HG02798 (cell line): ENCODE results near the gene MKNK2.
"Not testable (repeated sequence)": the region's sequence is repeated elsewhere in the genome, so short reads cannot be mapped to it uniquely, and the experiment has no call there.

Experiments used
- ATAC-seq: cut with Tn5 transposase; IDR thresholded peaks from one replicate; pipeline ENCODE4 v1.9.1; 2021; ENCODE audit warnings: mild to moderate bottlenecking; ENCODE audit not compliant: unreplicated experiment, poor library complexity

The MKNK2 gene

GRCh38 chr19:1998712-1999708, 52.0 kb downstream of the MKNK2 start:
- ATAC-seq: no peak

DNA sequence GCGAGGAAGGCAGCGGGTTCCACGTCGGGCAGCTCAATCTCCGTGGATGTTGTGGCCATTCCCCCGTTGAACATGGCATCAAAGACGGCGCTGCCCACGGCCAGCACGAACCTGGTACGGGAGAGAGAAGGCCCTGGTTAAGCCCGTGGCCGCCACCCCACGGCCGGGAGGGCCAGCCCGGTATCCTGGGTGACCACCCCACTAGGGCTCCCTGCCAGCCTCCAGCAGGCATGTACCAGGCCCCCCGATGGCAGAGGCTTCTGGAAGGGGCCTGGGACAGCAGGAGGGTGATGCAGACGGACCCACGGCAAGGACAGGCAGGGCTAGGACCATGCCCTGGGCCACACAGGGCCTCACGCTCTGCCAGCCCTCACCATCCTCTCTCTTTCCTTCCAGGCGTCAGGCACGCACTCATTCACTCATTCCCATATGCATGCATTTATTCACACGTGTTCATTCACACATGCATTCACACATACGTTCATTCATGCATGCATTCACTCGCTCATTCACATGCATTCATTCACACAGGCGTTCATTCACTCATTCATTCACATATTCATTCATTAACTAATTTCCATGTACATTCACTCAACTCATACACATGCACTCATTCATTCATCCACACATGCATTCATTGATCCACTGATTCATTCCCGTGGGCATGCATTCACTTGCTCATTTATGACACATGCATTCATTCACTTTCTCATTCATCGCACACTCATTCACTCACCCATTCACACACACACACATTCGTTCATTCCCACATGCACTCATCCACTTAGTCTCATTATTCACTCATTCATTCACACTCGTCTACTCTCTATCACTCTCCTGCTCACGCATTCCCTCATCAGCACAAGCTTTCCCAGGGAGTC, 53.5 kb downstream of the MKNK2 start:
- no peak for ATAC-seq

GRCh38 chr19:1992759-1993260, 58.2 kb downstream of the MKNK2 start:
- no peak for ATAC-seq

DNA sequence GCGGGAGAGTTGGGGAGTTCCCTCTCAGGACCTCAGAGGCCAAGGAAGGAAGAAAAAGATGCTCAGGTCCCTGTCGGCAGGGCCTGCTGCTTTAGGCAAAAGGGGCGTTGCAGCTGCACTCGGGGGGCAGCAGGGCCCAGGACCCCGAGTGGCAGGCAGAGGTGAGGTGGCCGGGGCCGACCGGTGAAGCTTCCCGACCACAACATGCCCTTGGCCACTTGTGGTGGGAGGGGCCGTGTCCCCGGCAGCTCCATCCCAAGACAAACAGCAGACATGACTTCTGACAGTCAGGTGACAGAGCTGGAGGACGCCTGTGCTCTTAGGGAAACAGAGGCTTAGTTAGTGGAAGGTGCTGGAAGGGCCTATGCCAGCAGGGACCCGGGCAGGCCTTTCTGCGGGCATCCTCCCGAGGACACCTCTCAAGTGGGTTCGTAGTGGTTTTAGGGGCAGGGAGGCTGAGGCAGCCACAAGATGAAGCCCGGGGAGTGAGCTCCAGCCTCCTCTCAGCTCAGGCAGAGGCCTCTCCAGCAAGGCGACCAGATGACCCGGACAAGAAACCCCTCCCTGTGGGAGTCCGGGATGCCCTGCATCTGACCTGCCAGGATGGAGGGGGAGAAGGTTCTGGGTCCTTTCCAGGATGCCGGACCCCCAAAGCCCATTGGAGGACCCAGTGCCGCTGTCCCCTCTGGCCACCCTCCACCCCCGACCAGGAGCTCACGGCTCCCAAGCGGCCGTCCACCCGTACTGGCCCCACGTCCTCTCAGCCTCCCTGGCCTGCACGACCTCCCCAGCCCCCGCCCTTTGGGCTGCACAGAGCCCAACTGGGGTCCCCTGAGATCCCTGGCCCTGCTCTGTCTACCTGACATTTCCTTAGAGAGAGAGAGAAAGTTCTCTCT, 59.8 kb downstream of the MKNK2 start:
- no peak for ATAC-seq

- ATAC-seq: no peak
Observed at GRCh38 chr19:1990230-1991017, 60.6 kb downstream of the MKNK2 start.

DNA sequence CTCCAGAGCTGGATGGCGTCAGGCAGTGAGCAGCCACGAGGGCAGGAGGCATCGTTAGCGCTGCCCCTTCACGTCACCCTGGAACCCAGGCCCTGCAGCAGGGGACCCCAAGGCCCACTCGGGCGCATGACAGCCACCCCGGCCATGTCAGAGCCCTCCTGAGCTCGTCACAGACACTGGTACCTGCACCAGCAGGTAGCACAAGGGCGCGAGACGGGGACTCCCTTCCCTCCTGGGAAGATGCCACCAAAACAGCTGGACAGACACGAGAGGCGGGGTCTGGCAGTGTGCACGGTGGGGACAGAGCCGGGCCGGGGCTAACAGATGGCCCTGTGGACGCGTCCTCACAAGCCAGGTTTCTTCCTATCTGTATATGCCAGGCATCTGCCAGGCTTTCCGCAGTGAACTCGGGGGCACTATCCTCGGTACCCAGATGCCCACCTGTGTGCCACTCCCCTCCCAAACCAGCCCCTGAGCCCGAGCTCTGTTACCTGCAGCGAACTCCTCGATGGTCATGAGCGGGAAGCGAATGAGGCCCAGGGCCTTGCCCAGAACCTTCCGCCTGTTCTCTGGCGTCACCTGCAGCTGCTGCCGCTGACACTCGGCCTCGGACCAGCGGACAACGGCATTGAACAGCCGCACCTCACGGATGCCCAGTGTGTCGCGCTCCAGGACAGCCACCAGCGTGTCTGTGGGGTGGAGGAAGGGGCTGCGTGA, 61.4 kb downstream of the MKNK2 start:
- no peak for ATAC-seq

DNA sequence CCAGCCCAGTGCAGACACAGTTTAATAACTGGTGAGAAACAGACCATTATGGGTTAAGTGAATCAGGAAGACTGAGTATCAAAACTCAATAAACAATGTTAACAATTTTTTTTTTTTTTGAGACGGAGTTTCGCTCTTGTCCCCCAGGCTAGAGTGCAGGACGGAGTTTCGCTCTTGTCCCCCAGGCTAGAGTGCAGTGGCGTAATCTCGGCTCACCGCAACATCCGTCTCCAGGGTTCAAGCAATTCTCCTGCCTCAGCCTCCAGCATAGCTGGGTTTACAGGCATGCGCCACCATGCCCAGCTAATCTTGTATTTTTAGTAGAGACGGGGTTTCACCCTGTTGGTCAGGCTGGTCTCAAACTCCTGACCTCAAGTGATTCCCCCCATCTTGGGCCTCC, 62.6 kb downstream of the MKNK2 start:
- ATAC-seq: not testable (repeated sequence)
